ENCODE measurements around the gene TNFAIP2.
"Not testable (repeated sequence)": the region's sequence is repeated elsewhere in the genome, so short reads cannot be mapped to it uniquely, and the experiment has no call there.

Gene TNFAIP2

DNA sequence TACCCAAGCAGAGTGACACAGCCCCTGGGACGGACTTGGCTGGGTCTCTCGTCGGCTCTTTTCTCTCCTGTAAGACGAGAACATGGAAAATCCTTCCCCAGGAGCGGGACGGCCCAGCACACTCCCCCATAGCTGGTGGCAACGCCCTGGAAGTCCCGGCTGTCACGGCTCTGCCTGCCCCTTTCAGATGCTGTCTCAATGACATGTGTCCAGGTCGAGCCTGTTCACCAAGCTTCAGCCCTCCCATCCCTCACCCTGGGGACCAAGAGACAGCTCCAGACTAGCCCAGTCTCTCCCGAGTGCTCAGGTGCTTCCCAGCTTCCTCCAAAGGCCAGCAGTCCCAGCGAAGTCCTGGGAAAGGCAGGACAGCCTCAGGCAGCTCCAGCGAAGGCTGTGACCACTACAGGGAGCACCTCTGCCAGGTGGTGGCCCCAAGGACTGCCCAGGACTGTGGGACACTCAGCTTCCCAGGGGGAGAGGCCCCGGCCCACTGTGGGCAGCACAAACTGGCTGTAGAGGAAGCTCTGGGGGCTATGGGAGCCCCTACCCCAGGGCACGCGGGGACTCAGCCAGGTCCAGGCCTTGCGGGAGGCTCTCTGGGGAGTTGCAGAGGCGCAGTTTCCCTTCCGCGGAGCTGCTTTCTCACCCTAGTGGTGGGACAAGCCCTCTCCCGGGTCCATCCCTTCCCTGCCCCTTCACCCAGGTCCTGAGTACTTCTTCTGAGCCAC lies 33.6 kb downstream of the TNFAIP2 start:
- no peak for DNase-seq

DNA sequence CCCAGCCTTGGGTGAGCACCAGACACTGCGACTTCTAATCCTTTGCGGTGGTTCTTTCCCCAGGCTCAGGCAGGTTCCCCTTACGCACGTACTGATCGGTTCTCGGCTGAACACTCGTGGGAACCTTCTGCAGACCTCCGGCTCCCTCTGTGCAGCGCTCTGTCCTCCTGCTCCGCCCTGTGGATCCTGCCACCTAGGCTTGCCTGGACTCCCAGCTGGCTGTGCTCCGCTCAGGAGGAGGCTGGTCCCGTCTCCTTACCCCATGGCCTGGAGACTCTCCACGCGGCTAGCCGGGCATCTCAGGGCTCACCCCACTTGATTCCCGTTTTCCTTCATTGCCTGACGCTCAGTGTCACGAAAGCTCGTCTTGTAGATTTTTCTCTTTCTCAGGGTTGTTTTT lies 34.7 kb downstream of the TNFAIP2 start:
- no peak for DNase-seq

DNA sequence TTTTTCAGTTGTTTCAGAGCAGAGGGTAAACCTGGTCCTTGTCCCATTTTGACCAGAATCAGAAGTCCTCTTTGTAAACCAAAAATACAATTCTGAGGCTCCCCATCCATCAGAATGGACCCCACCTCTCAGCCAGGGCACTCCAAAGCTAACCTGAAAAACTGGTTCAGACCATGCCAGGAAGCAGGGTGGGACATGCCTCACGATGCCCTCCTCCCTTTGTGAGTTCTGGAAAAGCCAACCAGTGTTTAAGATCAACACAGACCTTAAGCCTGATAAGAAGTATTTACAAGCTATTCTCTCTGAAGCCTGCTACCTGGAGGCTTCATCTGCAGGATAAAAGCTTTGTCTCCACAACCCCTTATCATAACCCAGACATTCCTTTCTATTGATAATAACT lies 35.4 kb downstream of the TNFAIP2 start:
- no peak for DNase-seq

DNA sequence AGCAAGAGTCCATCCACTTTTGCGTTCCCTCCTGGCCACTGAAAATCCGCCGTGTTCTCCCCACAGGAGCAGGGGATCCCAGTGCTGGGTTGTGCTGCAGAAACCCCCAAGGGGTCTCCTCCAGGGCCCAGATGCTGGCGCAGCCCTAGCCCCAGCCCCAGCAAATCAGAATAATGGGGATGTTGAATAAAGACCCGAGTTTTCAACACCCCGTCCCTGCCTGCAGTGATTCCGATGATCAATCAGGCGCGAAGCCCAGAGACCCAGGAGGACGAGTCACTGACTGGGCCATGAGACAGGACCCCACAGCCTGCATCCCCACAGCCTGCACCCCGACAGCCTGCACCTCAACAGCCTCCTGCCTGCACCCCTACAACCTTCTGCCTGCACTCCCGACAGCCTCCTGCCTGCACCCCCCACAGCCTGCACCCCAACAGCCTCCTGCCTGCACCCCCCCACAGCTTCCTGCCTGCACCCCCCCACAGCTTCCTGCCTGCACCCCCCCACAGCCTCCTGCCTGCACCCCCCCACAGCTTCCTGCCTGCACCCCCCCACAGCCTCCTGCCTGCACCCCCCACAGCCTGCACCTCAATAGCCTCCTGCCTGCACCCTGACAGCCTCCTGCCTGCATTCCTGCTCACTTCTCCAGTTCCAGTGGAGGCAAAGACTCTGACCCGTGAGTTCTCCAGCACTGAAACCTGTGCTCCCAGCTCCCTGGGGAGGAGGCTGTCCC lies 37.2 kb downstream of the TNFAIP2 start:
- DNase-seq: no peak

DNA sequence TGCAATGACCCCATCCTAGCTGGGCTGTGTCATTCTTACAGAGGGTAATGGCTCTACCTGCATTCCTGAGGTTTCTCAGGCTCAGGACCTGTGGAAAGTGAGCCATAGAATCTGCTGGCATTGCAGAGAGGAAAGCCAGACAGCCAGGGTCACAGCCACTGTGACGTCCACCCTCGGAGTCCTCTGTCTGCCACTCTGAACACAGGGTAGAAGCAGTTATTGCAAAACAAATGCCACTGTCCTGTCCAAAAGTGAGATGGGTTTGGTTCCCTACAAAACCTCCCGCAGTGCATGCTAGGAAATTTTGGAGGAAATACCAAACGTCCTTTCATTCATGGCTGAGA lies 37.8 kb downstream of the TNFAIP2 start:
- no peak for DNase-seq

DNA sequence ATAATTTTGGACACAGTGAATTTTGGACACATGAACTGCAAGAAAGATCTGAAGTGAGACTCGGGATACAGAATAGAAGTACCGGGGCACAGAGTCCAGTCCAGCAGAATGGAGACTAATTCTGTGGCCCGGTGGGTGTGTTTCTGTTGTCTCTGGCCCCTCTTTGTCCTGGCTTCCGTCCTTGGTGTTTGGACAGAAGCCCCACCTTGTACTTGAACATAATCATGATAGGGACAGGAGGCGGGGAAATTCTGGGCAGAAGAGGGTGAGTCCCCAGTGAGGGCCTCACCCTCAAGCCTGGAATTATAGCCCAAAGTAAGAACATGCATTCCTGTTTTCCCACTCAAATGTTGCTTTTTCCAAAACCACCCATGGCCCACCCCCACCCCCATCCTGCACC lies 39.9 kb downstream of the TNFAIP2 start:
- DNase-seq: no peak

DNA sequence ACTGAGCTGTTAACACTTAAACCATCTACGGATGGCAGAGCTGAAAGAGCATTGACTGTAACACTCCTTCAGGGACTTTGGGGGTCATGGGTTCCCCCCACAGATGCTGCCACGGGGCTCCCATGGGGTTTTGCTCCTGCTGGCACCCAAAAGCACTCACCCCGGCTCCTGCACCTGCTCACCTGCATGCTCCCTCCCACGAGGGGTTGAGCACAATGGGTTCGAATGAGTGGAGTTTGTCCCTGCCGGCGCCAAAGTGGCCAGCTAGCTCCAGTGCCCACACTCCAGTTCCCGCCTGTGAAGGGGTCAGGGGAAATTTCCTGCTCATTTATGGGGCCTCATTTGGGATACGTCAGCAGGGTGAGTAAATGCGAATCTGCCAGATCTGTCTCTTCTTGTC lies 40.7 kb downstream of the TNFAIP2 start:
- no peak for DNase-seq

DNA sequence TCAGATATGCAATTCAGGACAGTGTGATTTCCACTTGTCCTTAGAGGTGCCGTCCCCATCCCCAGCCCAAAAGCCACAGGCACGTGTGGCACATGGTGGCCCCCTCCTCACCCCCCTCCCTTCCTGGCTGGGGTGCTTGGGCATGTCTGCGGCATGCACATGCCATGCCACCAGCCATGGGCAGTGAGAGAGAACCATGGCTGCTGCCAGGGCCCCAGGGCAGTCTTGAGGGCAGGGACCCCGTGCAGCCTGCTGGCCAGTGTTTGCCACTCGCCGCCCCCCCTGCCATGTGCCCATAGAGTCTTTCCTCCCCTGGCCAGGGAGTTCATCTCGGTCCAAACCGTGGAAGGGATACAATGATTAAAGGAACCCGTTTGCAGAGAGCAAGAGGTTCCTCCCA lies 41.5 kb downstream of the TNFAIP2 start:
- DNase-seq: no peak

DNA sequence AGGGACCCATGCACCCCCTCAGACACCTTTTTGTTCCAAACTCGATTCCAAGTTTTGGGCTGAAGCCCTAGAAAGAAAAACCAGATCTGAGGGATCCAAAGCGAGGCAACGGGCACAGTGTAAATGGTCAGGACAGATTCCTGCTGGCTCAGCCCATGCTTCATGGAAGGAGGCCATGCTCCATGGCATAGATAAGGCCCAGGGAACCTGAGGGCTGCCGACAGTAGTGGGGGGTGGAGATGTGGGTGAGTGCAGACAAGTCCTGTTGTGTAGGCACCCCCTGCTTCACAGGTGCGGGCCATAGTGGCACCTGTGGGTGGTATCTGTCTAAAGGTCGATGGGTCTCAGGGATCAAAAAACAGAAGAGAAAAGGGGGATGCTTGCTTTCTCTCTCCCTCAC lies 42.1 kb downstream of the TNFAIP2 start:
- DNase-seq: no peak

DNA sequence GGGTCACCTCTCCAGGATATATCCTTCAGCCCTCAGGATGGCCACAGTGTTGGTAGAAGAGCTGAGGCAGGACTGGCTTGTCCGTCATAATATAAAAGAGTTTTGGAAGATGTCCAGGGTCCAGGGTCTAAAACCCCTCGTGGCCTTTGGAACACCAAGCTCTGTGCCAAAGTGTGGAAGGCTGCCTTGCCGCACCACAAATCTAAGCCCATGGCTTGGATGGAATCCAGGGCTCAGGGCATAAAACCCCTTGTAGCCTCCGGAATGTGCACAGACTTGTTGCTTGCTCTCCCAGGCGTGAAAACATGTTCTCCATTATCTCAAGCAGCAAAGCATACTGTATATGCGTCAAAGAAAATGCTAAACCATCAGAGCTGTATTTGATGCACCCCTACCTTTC lies 46.7 kb downstream of the TNFAIP2 start:
- DNase-seq: no peak

DNA sequence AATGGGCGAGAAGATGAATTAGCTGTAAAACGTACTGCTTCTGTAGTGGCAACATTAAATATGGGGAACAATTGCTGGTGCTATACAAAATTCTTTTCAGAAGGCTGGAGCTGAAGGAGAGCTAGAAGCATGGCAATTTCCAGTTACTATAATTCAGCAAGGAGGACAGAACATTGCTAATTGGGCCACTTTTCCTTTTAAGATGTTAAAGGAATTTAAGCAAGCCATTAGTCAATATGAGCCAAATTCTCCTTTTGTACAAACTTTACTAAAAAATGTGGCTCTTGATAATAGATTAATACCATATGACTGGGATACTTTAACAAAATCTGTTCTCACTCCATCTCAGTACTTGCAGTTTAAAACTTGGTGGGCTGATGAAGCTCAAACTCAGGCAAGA lies 47.9 kb downstream of the TNFAIP2 start:
- DNase-seq: not testable (repeated sequence)

DNA sequence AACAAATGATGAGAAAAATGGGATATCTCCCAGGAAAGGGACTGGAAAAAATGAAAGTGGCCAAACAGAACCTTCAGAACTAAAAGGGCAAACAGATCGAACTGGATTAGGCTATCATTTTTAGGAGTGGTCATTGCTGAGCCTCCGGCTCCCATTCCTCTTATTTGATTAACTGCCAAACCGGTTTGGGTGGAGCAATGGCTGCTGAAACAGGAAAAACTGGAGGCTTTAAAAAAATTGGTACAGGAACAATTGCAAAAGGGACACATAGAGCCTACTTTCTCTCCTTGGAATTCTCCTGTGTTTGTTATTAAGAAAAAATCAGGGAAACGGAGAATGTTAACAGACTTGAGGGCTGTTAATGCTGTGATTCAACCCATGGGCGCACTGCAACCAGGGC lies 49.7 kb downstream of the TNFAIP2 start:
- DNase-seq: no peak

DNA sequence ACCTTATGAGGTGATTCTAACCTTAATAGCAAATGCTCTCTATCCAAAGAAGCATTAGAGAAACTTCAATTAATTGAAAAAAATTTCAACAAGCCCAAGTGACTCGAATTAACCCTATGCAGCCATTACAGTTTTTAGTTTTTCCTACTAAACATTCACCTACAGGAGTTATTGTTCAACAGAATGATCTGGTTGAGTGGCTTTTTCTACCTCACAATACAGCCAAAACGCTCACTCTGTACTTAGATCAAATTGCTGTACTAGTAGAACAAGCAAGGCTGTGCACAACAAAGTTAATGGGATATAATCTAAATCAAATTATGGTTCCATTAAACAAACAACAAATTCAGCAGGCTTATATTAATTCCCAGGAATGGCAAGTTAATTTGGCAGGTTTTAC lies 50.6 kb downstream of the TNFAIP2 start:
- DNase-seq: not testable (repeated sequence)

DNA sequence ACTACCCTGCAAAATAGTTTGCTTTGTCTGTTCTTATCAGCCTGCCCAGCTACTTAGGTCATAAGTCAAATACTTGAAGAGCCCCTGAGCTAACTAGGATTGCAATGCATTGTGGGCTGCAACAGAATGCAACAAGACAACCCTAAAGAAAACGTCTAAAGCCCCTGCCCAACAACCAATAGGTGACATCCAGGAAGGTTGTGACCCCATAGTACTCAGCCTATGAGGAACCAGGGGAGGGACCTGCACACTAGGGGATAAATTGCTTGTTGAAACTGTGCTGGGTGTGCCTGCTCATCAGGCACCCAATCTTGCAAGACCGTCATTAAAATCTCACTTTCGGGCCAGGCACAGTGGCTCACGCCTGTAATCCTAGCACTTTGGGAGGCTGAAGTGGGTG lies 52.9 kb downstream of the TNFAIP2 start:
- not testable (repeated sequence) for DNase-seq

DNA sequence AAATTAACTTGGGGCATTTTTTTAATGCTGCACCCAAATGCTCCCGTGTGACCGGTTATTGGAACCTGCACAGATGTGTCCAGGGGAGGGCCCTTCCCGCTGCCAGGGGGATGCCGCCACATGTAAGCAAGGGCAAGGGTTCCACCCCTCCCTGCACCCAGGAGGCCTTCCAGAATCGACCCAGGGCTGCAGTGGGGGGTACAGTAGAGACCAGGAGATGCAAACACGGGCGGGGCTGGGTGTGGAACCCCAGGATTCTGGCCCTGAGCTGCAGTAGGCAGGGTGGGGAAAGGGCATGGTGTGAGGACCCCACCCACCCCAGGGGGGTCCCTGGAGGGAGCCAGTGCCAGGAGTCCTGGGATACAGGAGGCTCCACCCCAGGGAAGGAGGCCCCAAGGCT lies 54.1 kb downstream of the TNFAIP2 start:
- no peak for DNase-seq

DNA sequence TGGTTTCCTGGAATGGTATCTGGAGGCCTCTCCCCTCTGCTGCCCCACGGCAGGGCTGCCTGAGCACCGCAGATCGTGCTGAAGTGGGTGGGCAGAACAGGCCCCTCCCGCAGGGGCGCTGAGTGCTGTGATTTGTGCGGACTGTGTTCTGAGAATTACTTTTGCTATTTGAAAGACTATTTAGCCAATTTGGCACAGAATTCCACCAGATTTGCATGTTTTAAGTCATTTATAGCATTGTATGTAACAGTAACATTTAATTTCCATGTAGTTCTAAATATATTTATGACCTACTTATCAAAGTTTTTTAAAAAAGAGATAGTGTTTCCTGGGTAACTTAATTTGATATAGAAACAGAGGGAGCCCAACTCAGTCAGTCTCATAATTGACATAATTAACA lies 55.3 kb downstream of the TNFAIP2 start:
- no peak for DNase-seq

DNA sequence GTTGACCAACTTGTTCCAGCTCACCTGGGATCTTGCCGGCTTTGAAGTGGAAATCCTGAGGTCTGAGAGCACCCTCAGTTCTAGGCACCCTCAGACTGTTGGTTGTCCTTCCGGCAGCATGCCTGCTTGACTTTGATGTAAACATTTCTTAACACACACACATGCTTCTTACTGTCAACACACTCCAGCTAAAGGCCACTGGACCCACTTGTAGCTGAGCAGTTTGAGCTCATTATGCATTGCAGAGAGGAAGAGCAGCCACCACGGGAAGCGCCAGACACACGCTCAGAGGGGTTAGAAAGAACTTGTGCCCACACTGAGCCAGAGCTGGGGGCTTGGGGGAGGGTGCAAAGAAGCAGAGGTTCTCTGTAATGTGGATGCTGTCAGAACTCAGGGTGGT lies 55.8 kb downstream of the TNFAIP2 start:
- DNase-seq: no peak

DNA sequence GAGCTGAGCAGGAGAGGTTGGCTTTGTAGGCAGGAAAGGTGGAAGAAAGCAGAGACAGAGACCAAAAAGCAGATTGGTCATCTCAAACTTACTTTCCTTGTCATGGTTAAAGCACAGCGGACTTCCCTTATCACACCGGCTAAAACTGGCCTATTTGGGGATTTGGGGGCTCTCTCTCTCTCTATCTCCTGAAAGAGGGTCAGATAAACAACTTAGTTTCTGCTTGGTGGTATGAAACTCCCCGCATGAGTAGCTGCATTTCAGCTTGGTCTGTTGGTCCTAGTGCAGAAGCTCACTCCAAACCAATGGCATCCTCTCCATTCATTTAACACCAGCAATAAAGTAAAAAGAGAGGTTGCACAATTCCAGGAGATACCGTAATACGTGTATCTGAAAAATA lies 57.1 kb downstream of the TNFAIP2 start:
- no peak for DNase-seq

DNA sequence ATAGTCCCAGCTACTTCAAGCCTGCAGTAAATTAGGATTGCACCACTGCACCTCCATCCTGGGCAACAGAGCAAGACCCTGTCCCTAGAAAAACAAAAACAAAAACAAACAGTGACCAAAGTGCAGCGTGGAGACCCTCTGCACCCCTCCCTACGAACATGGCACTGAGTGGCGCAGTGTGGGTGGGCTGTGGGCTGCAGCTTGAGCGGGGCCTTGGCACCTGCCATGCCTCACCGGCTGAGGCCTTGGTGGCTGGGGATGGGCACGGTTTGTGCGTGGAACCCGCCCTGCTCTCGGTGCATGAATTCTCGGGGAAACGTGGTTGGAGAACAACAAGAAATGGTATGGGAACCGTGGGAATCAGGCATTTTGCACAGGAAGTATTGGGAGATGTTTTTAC lies 60.8 kb downstream of the TNFAIP2 start:
- no peak for DNase-seq

DNA sequence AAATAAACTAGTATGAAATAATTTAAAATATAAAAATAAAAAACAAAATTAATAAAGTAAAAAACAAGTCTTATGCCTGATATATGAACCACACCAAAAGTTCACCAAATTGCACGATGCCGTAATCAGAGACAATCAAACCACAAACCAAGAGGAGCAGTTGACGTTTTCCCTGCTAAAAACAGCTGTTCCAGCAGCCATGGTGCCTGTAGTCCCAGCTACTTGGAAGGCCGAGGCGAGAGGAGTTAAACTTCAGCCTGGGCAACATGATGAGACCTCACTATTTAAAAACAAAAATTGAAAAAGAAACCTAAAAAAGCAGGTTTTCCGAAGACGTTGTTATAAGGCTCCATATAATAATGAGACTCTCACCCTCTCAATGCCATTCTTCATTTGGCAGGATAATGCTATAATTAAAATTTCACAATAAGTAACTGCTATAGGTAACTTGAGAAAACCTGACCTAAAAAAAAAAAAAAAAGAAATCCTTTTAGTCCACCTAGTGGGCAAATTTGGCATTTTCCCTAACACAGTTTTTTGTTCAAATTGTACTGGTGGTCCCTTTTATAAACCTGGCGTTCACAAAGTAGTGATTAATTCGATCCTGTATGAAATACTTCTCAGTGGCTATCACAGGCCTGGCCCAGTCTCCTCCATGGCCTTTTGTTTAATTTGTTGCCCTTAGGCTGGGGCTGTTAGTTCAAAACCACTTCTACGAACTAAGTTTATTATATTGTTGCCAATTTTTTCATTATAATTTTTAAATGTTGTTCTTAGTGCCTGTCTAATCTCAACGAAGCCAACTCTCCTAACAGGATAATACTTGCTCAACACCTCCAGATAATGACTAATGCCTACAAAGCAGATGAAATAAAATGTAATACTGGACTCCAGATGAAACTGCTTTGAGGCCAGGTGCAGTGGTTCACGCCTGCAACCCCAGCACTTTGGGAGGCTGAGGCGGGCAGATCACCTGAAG lies 62.1 kb downstream of the TNFAIP2 start:
- DNase-seq: no peak

DNA sequence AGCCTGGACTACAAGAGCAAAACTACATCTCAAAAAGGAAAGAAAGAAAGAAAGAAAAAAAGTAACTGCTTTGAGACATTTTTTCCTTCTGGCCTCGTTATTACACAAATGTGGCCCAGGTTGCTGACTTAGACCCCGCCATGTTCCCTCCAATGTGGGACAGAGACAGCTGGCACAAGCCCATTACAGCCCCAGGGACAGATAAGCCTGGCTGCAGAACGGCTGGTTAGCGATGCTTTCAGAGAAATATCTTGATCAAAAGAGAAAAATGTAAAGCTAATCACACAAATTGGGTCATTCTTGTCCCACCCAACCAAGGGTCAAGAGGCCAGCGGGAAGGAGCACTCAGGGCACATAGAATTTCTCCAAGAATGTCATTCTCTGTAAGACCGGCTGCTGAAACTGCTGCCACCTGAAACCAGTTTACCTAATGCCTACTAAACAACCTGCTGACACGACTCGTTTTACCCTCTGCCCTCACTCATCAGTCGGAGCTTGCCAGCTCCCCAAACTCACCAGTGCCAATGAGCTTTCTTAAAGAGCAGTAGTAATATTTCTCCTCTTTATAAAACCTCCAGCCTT lies 63.1 kb downstream of the TNFAIP2 start:
- DNase-seq: no peak

Data from T-helper 9 cell (primary cell).